ENCODE results near the gene KCNQ1OT1. TPM values are rescaled to one million over a fixed set of nuclear protein-coding genes. Genes with fewer than 3 reads are reported as not detected.

Gene KCNQ1OT1
- total RNA-seq, 2 experiments from 2014 or later = 0.19 to 0.22 TPM

DNA sequence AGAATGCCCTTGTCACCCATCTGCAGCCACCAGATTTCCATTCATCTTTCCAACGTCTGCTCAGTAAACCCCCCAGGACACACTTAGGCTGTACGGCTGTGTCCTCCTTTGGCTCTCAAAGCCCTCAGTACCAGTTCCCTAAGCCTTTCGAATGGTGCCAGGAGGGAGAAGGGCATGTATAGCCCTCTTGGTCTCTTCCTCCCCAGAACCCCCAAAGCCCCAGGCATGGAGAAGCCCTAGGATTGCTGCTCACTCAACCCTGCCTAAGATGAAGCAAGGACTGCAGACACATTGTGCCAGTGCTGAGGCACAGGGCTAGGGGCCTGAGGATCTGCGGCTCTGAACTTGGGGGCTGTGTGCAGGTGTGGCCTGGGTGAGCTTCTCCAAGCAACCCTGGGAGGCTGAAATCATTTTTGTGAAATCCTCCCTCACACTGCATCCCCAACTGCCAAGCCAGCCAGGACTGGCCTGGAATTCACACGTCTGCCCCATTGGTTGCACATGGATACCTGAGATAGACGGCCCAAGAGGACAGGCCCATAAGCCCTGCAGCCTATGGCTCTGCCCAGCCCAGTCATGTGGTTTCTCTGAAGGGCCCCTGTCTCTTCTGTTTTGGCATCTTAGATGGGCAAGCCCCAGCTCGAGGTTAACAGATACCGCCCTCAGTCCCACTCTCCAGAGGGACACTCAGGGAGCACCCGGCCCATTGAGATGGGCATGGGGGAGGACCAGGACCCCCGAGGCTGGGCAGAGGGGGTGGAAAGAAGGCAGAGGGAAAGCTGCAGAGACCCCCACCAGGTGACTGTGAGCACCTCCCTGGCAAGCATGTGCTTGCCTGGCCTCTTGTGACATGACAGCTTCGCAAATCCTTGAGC is 34.0 kb downstream of the KCNQ1OT1 start:
- DNase-seq = no peak
- no peaks in the 10 kb centered on the region for H3K27me3 Mint-ChIP-seq
- ChIA-PET POLR2A (no interaction called here), CTCF (interaction anchor here (0.6 kb wide), 1 partner anchor 34 kb away, joined by 3 read pairs; no protein-coding TSS in a partner anchor)
- no peak overlapping the region for H3K4me3 Mint-ChIP-seq
- H3K36me3 Mint-ChIP-seq (ENCODE audit: low read depth) = peaks cover 13% of the 10 kb centered on the region
- H3K9me3 Mint-ChIP-seq = peaks cover 8% of the 10 kb centered on the region
- H3K4me1 Mint-ChIP-seq = no peaks in the 10 kb centered on the region
- no peak overlapping the region for H3K27ac Mint-ChIP-seq

DNA sequence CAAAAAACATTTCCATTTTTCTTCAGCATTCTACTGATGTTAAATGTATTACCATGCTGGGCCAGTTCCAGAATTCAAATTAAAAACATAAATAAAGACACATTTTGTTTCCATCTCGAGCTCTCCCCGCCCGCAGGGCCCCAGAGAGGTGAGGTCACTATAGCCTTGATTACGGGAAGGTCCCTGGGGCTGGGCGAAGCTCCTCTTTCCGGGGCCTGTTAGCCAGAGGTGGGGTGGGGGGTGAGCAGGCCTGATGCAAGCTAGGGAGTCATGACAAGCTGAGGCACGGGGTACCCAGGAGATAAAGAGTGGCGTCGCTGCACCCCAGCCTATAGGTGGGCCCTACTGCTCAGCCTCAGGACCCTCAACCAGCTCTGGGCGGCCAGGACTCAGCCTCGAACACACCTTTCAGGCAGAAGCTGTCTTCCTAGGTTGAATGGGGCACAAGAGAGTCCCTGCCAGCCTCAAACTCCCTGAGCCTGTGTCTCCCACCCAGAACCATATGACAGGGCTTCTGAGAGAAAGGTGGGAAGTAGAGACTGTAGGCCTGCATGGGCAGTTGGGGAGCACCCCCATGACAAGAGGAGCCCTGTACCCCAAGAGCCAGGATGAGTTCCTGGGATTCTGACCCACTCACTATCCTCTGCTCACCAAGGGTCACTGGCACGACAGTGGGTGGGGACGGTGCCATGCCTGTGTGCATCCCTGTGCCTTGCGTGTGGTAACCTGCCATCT is 34.8 kb downstream of the KCNQ1OT1 start:
- POLR2A ChIA-PET = no interaction called here
- CTCF ChIA-PET = no interaction called here

DNA sequence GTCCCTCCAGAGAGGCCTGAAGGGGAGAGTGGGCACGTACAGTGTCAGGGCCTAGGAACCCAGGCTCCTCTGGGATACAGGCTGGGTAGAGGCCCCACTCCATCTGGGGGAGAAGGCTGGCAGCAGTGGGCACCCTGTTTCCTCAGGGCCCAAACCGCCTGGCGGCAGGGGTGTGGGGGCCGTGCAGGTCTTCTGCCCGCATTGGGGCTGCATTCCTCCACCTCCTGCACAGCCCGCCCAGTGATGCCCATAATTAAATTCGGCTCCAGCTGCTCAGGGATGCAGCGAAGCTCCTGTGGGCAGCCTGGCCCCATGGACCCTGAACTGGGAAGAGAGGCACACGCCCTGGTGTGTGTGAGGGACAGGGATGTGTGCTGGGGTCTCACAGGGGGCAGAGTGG is 35.4 kb downstream of the KCNQ1OT1 start:
- Mint-ChIP-seq H3K36me3 (ENCODE audit: low read depth) (peaks cover 20% of the 10 kb centered on the region), H3K9me3 (peaks cover 15% of the 10 kb centered on the region), H3K4me3 (no peak overlapping the region), H3K27me3 (no peaks in the 10 kb centered on the region), H3K4me1 (no peaks in the 10 kb centered on the region), H3K27ac (no peak overlapping the region)
- ChIA-PET CTCF (no interaction called here), POLR2A (no interaction called here)
- DNase-seq = no peak

More for the DNA sequence above, 34.8 kb downstream of the KCNQ1OT1 start:
- peaks cover 13% of the 10 kb centered on the region for H3K9me3 Mint-ChIP-seq
- no peak overlapping the region for H3K4me3 Mint-ChIP-seq
- H3K27me3 Mint-ChIP-seq = no peaks in the 10 kb centered on the region
- H3K36me3 Mint-ChIP-seq (ENCODE audit: low read depth) = peaks cover 18% of the 10 kb centered on the region
- DNase-seq = no peak
- H3K4me1 Mint-ChIP-seq = no peaks in the 10 kb centered on the region
- H3K27ac Mint-ChIP-seq = no peak overlapping the region

DNA sequence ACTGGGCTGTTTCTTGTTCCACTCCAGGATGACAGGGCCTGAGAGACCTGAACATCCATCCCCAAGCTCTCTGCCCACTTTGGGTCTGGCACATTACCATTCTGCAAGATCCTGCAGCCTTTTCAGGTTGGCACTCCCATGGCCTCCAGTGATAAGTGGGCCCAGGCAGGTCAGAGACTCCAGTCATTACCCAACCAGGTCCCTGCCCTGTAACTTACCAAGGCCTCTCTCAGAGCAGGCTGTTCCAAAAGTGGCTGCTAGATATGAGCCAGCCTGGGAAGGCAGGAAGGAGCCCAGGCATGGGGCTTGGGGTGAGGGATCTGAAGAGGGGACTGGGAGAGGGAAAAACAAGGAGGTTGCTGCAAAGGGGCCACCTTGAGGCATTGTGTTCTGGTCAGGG is 35.9 kb downstream of the KCNQ1OT1 start:
- H3K27me3 Mint-ChIP-seq = no peaks in the 10 kb centered on the region
- ChIA-PET POLR2A (no interaction called here), CTCF (no interaction called here)
- no peaks in the 10 kb centered on the region for H3K4me1 Mint-ChIP-seq
- no peak overlapping the region for H3K27ac Mint-ChIP-seq
- peaks cover 22% of the 10 kb centered on the region for H3K36me3 Mint-ChIP-seq (ENCODE audit: low read depth)
- no peak overlapping the region for H3K4me3 Mint-ChIP-seq
- peaks cover 17% of the 10 kb centered on the region for H3K9me3 Mint-ChIP-seq
- no peak for DNase-seq

DNA sequence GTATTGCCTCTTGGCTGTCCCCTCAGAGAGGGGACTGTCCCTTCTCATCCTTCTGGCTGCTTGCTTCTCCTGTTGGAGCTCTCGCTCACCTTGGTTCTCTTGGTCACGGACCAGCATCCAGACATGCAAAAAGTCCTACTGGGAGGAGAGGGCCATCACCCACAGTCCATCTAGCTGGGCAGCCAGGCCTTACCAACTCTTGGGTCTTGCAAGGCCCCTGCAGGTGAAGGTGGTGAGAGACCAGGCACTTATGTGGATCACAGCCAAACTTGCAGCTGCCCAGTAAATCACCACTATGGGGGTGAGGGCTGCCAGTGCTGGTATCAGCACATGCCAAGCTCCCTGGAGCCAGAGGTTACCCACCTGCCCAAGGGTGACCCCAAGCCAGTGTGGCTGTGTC is 36.3 kb downstream of the KCNQ1OT1 start:
- H3K4me1 Mint-ChIP-seq = no peaks in the 10 kb centered on the region
- H3K36me3 Mint-ChIP-seq (ENCODE audit: low read depth) = peaks cover 22% of the 10 kb centered on the region
- CTCF ChIA-PET = no interaction called here
- H3K4me3 Mint-ChIP-seq = no peak overlapping the region
- peaks cover 17% of the 10 kb centered on the region for H3K9me3 Mint-ChIP-seq
- no peaks in the 10 kb centered on the region for H3K27me3 Mint-ChIP-seq
- H3K27ac Mint-ChIP-seq = no peak overlapping the region
- POLR2A ChIA-PET = no interaction called here
- DNase-seq = no peak

DNA sequence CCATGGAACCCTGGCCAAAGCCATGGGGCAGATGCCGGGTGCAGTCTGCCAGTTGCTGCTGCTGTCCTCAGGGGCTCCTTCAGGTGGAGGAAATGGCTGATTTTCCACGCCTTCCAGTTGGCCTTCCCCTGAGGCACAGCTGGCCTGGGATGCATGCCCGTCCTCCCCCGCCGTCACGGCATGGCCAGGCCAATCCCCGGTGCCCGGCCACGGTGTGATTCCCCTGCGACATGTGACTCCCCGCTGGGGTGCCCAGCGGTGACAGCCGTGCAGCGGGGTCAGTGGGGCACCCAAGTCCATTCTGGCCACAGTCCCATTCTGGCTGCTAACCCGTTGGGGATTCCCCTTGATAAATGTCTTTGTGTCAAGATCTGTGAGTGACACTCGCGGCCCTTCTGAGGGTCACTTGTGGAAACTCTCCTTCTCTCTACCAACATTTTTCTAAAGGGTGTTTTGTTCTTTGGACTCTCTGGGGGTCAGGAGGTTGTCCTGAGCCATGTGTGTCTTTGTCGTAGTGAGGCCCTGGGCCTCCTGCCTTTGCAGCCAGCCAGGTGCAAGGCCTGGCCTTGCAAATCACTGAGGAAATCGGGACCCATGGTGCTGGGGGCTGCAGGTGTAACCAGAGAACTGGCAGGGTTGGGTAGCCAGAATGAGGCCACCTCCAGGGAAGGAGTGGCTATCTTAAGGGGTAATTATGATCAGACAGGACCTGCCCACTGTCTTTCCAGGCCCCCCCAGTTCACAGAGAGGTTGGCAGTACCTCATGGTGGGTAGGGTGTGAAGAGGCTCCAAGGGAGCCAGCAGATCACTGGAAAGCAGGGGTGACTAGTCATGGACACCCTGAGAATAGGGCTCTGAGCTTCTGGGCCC is 37.1 kb downstream of the KCNQ1OT1 start:
- Mint-ChIP-seq H3K4me1 (no peaks in the 10 kb centered on the region), H3K36me3 (ENCODE audit: low read depth) (peaks cover 22% of the 10 kb centered on the region), H3K27ac (no peak overlapping the region), H3K9me3 (peaks cover 20% of the 10 kb centered on the region), H3K4me3 (no peak overlapping the region), H3K27me3 (no peaks in the 10 kb centered on the region)
- CTCF ChIA-PET = no interaction called here
- POLR2A ChIA-PET = no interaction called here
- no peak for DNase-seq

DNA sequence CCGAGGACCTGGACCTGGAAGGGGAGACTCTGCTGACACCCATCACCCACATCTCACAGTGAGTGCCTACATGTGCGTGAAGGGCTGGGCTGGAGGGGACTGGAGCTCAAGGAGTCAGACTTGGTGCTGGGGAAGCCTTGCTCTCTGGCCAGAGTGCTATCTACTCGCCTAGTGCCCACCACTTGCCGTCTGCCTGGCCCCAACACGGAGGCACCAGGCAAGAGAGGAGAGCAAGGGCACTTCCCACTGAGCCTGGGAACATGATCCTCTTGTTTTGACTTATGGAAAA is 37.8 kb downstream of the KCNQ1OT1 start:
- peaks cover 21% of the 10 kb centered on the region for H3K9me3 Mint-ChIP-seq
- no peaks in the 10 kb centered on the region for H3K4me1 Mint-ChIP-seq
- ChIA-PET POLR2A (no interaction called here), CTCF (interaction anchor here (0.6 kb wide), 1 partner anchor 14 kb away, joined by 4 read pairs; no protein-coding TSS in a partner anchor)
- H3K36me3 Mint-ChIP-seq (ENCODE audit: low read depth) = peaks cover 23% of the 10 kb centered on the region
- H3K27ac Mint-ChIP-seq = no peak overlapping the region
- DNase-seq = no peak
- H3K4me3 Mint-ChIP-seq = no peak overlapping the region
- H3K27me3 Mint-ChIP-seq = no peaks in the 10 kb centered on the region

DNA sequence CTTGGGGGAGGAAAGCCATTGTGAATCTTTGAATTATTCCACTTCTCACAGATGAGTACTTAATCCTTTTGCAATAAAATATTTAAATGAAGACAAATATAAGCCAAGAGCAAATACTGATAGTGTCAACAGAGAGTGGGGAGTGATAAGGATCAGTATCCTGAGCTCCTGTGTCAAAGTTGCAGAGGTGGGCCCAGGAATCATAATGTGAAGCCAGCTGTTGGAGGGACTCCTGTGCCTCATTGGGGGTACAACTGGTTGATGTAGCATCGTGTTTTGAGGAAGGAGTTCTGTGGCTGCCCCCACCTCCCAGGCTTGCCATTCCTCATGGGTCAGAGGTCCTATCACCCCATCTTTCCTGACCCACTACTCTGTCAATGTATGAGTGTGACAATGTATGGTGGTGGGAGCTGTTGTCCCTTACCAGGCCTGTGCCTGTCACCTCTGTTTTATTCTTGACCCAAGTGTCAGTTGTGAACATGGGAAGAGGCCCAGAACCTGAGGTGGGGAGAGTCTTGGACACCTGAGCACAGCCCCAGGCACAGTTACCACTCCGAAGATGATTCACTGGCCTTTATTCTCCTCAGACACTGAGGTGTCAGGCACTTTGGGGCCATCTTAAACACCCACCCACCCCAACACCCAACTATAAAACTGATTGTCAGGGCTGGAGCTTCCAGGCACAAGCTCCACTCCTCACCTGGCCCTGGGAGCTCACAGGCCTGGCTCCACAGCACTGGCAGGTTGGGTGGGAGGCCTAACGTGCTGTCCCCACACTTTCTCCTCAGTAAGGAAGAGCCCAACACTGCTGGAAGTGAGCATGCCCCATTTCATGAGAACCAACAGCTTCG is 38.4 kb downstream of the KCNQ1OT1 start:
- CTCF ChIA-PET = interaction anchor here (0.6 to 1.5 kb wide), 4 partner anchors 12 to 29 kb away, joined by 3 to 4 read pairs (median 3); no protein-coding TSS in a partner anchor
- POLR2A ChIA-PET = no interaction called here

DNA sequence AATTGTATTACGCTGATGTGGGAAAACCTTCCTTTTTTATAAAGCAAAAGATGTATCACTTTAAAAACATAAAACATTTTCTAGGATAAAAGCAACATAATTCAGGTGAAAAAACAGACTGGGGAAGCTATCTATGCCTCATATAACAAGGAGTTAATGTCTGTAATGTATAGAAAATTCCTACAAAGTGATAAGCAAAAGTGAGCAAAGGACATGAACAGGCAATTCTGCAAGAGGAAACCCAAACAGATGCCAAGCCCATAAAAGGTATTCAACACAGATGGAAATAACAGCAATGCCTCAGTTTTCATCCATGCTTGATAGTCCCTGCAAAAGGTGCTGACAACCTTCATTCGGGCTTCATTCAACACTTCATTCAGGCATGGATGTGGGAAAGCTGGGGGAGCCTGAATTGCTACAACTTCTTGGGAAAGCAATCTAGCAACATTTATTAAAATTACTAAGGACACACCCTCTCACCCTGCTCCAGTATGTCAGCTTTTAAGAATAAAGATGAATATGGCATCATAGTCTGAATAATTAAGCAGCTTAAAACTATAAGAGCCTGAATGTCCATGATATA is 39.3 kb downstream of the KCNQ1OT1 start:
- H3K4me3 Mint-ChIP-seq = no peak overlapping the region
- no peak overlapping the region for H3K27ac Mint-ChIP-seq
- H3K4me1 Mint-ChIP-seq = no peaks in the 10 kb centered on the region
- DNase-seq = no peak
- ChIA-PET CTCF (interaction anchor here (0.7 to 1.5 kb wide), 3 partner anchors 13 to 30 kb away, joined by 3 read pairs; no protein-coding TSS in a partner anchor), POLR2A (no interaction called here)
- H3K36me3 Mint-ChIP-seq (ENCODE audit: low read depth) = peaks cover 23% of the 10 kb centered on the region
- H3K27me3 Mint-ChIP-seq = no peaks in the 10 kb centered on the region
- peaks cover 21% of the 10 kb centered on the region for H3K9me3 Mint-ChIP-seq

More for the DNA sequence above, 38.4 kb downstream of the KCNQ1OT1 start:
- Mint-ChIP-seq H3K27ac (no peak overlapping the region), H3K9me3 (peaks cover 21% of the 10 kb centered on the region), H3K4me1 (no peaks in the 10 kb centered on the region), H3K4me3 (no peak overlapping the region), H3K36me3 (ENCODE audit: low read depth) (peaks cover 23% of the 10 kb centered on the region), H3K27me3 (no peaks in the 10 kb centered on the region)
- DNase-seq = no peak

DNA sequence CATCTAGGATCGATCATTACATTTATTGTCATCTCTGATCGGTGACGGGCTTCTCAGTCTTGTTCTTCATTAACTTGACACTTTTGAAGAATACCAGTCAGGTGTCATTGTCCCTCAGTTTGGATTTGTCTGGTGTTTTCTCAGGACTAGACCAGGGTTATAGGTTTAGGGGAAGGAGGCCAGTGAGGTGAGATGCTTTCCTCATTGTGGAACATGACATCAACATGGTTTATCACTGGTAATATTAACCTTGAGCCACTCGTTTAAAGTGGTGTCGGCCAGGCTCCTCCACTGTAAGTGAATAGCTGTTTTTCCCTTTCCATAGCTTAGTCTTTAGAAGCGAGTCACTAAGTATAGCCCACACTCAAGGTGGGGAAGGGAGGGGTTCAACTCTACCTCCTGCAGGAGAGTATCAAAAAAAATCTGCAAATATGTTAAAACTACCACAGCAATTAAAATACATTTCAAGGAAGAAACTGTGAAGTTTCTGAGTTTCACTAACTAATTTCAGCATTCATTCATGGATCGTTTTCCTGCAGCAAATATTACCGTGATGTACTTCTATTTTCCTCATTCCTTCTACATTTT is 42.0 kb downstream of the KCNQ1OT1 start:
- H3K4me3 Mint-ChIP-seq = no peak overlapping the region

DNA sequence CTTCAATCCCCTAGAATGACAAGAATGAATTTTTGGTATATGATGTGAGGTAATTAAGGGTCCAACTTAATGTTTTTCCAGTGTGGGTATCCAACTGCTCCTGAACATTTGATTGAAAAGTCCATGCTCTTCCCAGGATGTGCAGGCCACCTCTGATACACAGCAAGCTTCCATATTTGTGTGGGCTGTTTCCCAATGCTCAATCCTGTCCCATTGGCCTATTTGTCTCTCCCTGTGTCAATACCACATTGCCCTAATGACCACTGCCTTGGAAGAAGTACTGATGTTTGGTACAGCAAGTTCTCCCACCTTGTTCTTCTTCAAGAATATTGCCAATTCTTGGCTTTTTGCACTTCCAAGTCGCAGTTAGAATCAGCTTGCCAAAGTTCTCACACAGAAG is 42.9 kb downstream of the KCNQ1OT1 start:
- POLR2A ChIA-PET = no interaction called here
- Mint-ChIP-seq H3K27me3 (no peaks in the 10 kb centered on the region), H3K4me3 (no peak overlapping the region), H3K27ac (no peak overlapping the region), H3K4me1 (no peaks in the 10 kb centered on the region), H3K9me3 (peaks cover 18% of the 10 kb centered on the region), H3K36me3 (ENCODE audit: low read depth) (peaks cover 19% of the 10 kb centered on the region)
- no peak for DNase-seq
- CTCF ChIA-PET = interaction anchor here (0.6 kb wide), 1 partner anchor 572 kb away, joined by 3 read pairs; no protein-coding TSS in a partner anchor

More for the DNA sequence above, 42.0 kb downstream of the KCNQ1OT1 start:
- no peak for DNase-seq
- Mint-ChIP-seq H3K36me3 (ENCODE audit: low read depth) (peaks cover 23% of the 10 kb centered on the region), H3K9me3 (peaks cover 21% of the 10 kb centered on the region), H3K27me3 (no peaks in the 10 kb centered on the region), H3K4me1 (no peaks in the 10 kb centered on the region), H3K27ac (no peak overlapping the region)
- ChIA-PET POLR2A (no interaction called here), CTCF (no interaction called here)

All from activated CD4-positive, alpha-beta T cell treated with anti-CD3 and anti-CD28 coated beads, Interleukin-2, amount 10 ng/mL, durations not matched to agents 7 days and 5 days (primary cell).